GM12878 (cell line): ENCODE results near the gene CCDC28B. TPM values are rescaled to one million over a fixed set of nuclear protein-coding genes. Genes with fewer than 3 reads are reported as not detected.

Source experiments
- BACH1 ChIP-seq: fragments of 450-650 bp; IDR thresholded peaks from 2 replicates; pipeline ENCODE4 v1.6.1; 2017; ENCODE audit warnings: mild to moderate bottlenecking, borderline replicate concordance
- BCL11A ChIP-seq: IDR thresholded peaks from 2 replicates; pipeline ENCODE4 v1.6.1; 2011; ENCODE audit warnings: low read depth, low read length
- CBFB ChIP-seq: IDR thresholded peaks from 2 replicates; pipeline ENCODE4 v1.6.1; 2016; ENCODE audit warnings: antibody characterized with exemption, low read depth
- CREB1 ChIP-seq: IDR thresholded peaks from 2 replicates; pipeline ENCODE4 v1.6.1; 2012; ENCODE audit warnings: low read depth, mild to moderate bottlenecking, inconsistent platforms
- EED ChIP-seq: sonication (generic); IDR thresholded peaks from 2 replicates; pipeline ENCODE4 v1.6.1; 2016; ENCODE audit warnings: antibody characterized with exemption, low read depth
- EGR1 ChIP-seq, 2 experiments: IDR thresholded peaks; 1 replicate in 1 of 2; 2 replicates in 1 of 2; pipeline ENCODE4 v1.6.1; 2011 to 2012; ENCODE audit warnings: low read depth in 2 of 2, low read length in 2 of 2, borderline replicate concordance in 1 of 2, mild to moderate bottlenecking in 1 of 2, moderate library complexity in 1 of 2
- ESRRA ChIP-seq: IDR thresholded peaks from 2 replicates; pipeline ENCODE4 v1.6.1; 2012; ENCODE audit warnings: mild to moderate bottlenecking, low read length, improper control_type of control experiment
- HDGF ChIP-seq: fragments of 450-650 bp; IDR thresholded peaks from 2 replicates; pipeline ENCODE4 v1.6.1; 2016; ENCODE audit warnings: antibody characterized with exemption
- IKZF2 ChIP-seq, 2 experiments: fragments of 450-650 bp; IDR thresholded peaks; 2 replicates each; pipeline ENCODE4 v1.6.1; 2017; ENCODE audit warnings: mild to moderate bottlenecking in 2 of 2, moderate library complexity in 2 of 2
- JUNB ChIP-seq: IDR thresholded peaks from 2 replicates; pipeline ENCODE4 v1.6.1; 2016; ENCODE audit warnings: antibody characterized with exemption, mild to moderate bottlenecking
- MAX ChIP-seq: IDR thresholded peaks from 2 replicates; pipeline ENCODE4 v1.6.1; 2012; ENCODE audit warnings: low read depth, low read length, improper control_type of control experiment
- MEF2B ChIP-seq: fragments of 450-650 bp; IDR thresholded peaks from 2 replicates; pipeline ENCODE4 v1.6.1; 2018; ENCODE audit warnings: mild to moderate bottlenecking, moderate library complexity; ENCODE audit not compliant: partially characterized antibody, poor library complexity, severe bottlenecking
- MYB ChIP-seq: fragments of 150-350 bp; IDR thresholded peaks from 2 replicates; pipeline ENCODE4 v1.6.1; 2014; ENCODE audit warnings: mild to moderate bottlenecking, low read depth, low read length, borderline replicate concordance
- MYC ChIP-seq: IDR thresholded peaks from 2 replicates; pipeline ENCODE4 v1.6.1; 2011; ENCODE audit warnings: mild to moderate bottlenecking, low read length, moderate library complexity, inconsistent platforms; ENCODE audit not compliant: insufficient read depth, insufficient replicate concordance, insufficient read length, severe bottlenecking
- PBX3 ChIP-seq: IDR thresholded peaks from 2 replicates; pipeline ENCODE4 v1.6.1; 2011; ENCODE audit warnings: mild to moderate bottlenecking, low read depth, low read length, moderate library complexity; ENCODE audit not compliant: insufficient replicate concordance
- POLR2A ChIP-seq: IDR thresholded peaks from 2 replicates; pipeline ENCODE4 v1.6.1; 2011; ENCODE audit warnings: low read depth, mild to moderate bottlenecking, low read length
- PRDM15 ChIP-seq: fragments of 450-650 bp; formaldehyde crosslinking; IDR thresholded peaks from 2 replicates; pipeline ENCODE4 v1.4.0; 2020; ENCODE audit warnings: mild to moderate bottlenecking, moderate library complexity
- RAD21 ChIP-seq: IDR thresholded peaks from 2 replicates; pipeline ENCODE4 v1.6.1; 2011; ENCODE audit warnings: mild to moderate bottlenecking, low read depth, low read length, moderate library complexity; ENCODE audit not compliant: insufficient read depth
- RELB ChIP-seq: fragments of 450-650 bp; IDR thresholded peaks from 2 replicates; pipeline ENCODE4 v1.6.1; 2017; ENCODE audit warnings: low read depth, mild to moderate bottlenecking, moderate library complexity
- SIX5 ChIP-seq: IDR thresholded peaks from 2 replicates; pipeline ENCODE4 v1.6.1; 2011; ENCODE audit warnings: mild to moderate bottlenecking, low read depth, low read length, moderate library complexity; ENCODE audit not compliant: severe bottlenecking
- SMAD5 ChIP-seq: IDR thresholded peaks from 2 replicates; pipeline ENCODE4 v1.6.1; 2016; ENCODE audit warnings: antibody characterized with exemption, low read depth
- TCF12 ChIP-seq: IDR thresholded peaks from 2 replicates; pipeline ENCODE4 v1.6.1; 2011; ENCODE audit warnings: low read depth, mild to moderate bottlenecking, low read length
- ZBED1 ChIP-seq: IDR thresholded peaks from 2 replicates; pipeline ENCODE4 v1.6.1; 2016; ENCODE audit warnings: borderline replicate concordance
- polyA plus RNA-seq, 11 experiments: library from polyadenylated mRNA; depleted of rRNA in 4 of 11; unstranded in 6 of 11; stranded (reverse) in 5 of 11; fragments of >200 nt; fragmentation: Nextera tagmentation in 4 of 11; fragmentation: Illumina TruSeq in 1 of 11; extraction: Ambion mirVana in 4 of 11; extraction: Trizol in 1 of 11; gene quantifications; 1 replicate in 1 of 11; 2 replicates in 10 of 11; pipeline versions ENCODE4 v1.2.1 to v1.2.3, GENCODE V29; 2011 to 2016; ENCODE audit warnings: inconsistent platforms in 2 of 11, missing spikeins in 2 of 11, low read depth in 1 of 11
- total RNA-seq, 4 experiments: library from RNA; depleted of rRNA in 3 of 4; stranded (reverse); fragments of >200 nt in 3 of 4; fragmentation: Illumina TruSeq in 1 of 4; extraction: Trizol in 1 of 4; gene quantifications; 2 replicates each; pipeline versions ENCODE4 v1.2.1 to v1.2.3, GENCODE V29; 2013 to 2021

The CCDC28B gene
- total and polyA plus RNA-seq, 10 of the 15 experiments (the other 5 are each of a cell fraction or from before 2014, with no cell fraction given): 10.5 to 135 (median 90.6) TPM

GRCh38 chr1:32250893-32251716 lies 50.7 kb downstream of the CCDC28B start, which contains the start of gene LCK (continued):
- TF ChIP-seq PRDM15 (CRISPR knock-in tag): peak; percentile 44; the same call in 1 of the 2 replicates
- TF ChIP-seq BCL11A: peak; percentile 48; the same call in 1 of the 2 replicates
- peak; percentile 32 for TF ChIP-seq MYC
- no peak for TF ChIP-seq SIX5
- TF ChIP-seq RAD21: no peak
- TF ChIP-seq MEF2B: peak; percentile 48
- TF ChIP-seq BACH1: peak; percentile 55; the same call in 1 of the 2 replicates
- peak; percentile 94 for TF ChIP-seq POLR2A
- peak; percentile 36; the same call in 1 of the 2 replicates for TF ChIP-seq MAX
- peak; percentile 84 for TF ChIP-seq SMAD5
- TF ChIP-seq ESRRA: no peak
- peak in 1 of 2 experiments; percentile 80; a peak in 2 of 3 replicates for TF ChIP-seq EGR1 (IDR thresholded peaks at IDR 0.05; ENCODE audit: borderline replicate concordance in 1 of 2, low read depth in 2 of 2, low read length in 2 of 2)
- peak; percentile 33; the same call in 1 of the 2 replicates for TF ChIP-seq ZBED1
- TF ChIP-seq JUNB: no peak
- peak in 1 of 2 experiments; percentile 20; a peak in 1 of 4 replicates for TF ChIP-seq IKZF2 (IDR thresholded peaks at IDR 0.05)
- TF ChIP-seq RELB: peak; percentile 19; the same call in 1 of the 2 replicates
- peak; percentile 16 for TF ChIP-seq PBX3
- peak; percentile 73 for TF ChIP-seq EED
- TF ChIP-seq TCF12: peak; percentile 78; the same call in 1 of the 2 replicates
- TF ChIP-seq CBFB: peak; percentile 85
- no peak for TF ChIP-seq MYB
- no peak for TF ChIP-seq CREB1
- peak; percentile 69; the same call in 1 of the 2 replicates for TF ChIP-seq HDGF
